HG03045 (cell line): ENCODE results near the gene ANKMY2.
"Not testable (repeated sequence)": the region's sequence is repeated elsewhere in the genome, so short reads cannot be mapped to it uniquely, and the experiment has no call there.

Source experiments
- ATAC-seq: cut with Tn5 transposase; IDR thresholded peaks from one replicate; pipeline ENCODE4 v1.9.1; 2021; ENCODE audit warnings: mild to moderate bottlenecking, moderate library complexity; ENCODE audit not compliant: unreplicated experiment

ANKMY2 gene

DNA sequence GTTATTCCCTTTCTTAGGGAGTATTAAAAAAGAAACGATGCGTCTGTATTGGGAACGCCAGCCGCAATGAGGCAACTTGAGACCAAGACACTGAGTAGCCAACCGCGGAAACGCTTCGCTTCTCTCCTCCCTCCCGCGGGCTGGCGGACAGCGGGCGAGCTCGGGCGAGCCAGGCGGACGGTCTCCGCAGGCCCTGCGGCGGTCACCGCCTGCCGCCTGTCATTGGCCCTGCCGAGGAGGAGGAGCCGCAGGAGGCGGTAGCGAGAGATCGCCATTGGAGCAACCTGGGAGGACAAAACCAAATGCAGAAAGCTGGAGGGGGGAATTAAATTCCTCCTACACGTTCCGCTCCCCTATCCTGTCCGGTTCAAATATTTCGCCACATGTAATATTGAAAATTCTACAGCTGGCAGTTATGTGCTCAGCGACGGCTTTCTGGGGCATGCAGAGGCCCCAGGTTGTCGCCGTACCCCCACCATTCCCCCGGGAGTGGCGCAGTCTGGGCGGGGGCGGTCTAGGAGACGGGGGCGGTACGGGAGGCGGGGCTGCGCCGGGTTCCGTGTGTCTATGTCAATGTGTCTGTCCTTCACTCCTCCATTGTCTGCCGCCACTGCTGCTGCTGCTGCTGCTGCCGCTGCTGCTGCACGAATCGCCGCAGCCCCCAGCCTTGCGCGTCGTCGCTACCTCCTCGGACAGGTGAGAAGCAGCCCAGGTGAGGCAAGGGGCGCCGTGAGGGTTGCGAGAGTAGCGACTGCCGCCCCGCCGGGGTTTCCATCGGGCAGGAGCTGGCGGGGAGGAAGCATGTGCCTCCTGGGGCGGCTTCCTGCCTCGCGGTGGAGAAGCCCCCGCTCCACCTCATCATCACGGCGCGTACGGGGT, at the start of gene ANKMY2, which contains the start of gene BZW2:
Gene ANKMY2 (minus strand): TSS at position 162 of the 879 bp plus-strand sequence. CDS start 181 bp downstream, outside the sequence.
Gene BZW2 (plus strand): TSS at position 589 of the 879 bp plus-strand sequence. CDS start 19,263 bp downstream, outside the sequence.
- peak; percentile 98 for ATAC-seq

DNA sequence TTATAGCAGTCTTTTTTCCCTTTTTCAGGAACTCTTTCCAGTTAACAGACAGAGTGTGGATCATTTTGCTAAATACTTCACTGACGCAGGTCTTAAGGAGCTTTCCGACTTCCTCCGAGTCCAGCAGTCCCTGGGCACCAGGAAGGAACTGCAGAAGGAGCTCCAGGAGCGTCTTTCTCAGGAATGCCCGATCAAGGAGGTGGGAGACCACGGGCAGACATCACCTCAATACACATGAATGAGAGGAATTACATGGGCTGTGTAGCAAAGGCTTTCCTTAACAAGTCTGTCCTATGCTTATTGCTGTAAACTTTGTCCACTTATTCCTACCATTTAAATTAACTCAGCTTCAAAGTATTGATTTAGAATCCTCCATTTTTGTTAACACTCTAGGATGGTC, 49.3 kb upstream of the ANKMY2 start:
- ATAC-seq: no peak

DNA sequence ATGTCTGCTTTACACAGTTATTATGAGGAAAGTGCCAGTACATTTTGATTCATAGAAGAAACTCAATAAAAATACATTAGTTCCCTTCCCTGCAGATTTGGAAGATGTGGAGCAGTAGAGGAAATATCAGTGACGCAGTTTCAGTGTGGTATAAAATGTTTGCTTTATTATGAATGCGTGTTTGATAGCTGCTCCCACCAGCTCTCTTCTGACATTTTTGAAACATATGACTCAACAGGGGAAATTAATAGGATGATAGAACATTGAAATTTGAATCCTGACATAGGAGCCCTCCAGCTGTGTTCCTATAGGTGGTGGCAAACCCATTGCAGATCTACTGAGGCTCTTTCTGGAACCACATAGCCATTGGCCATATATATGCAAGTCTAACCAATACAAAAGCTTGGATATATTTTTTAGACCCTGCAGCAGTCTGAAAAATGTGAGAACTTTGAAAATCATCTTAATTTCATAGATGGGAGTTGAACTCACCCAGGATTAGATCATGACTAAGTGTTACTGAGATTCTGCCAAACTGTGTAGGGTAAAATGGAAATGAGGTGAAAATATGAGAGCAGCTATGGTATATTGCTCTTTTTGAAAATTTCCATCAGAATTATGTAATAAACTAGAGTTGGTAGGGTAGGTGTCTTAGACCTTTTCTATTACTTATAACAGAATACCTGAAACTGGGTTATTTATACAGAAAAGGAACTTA, 48.2 kb upstream of the ANKMY2 start:
- no peak for ATAC-seq

DNA sequence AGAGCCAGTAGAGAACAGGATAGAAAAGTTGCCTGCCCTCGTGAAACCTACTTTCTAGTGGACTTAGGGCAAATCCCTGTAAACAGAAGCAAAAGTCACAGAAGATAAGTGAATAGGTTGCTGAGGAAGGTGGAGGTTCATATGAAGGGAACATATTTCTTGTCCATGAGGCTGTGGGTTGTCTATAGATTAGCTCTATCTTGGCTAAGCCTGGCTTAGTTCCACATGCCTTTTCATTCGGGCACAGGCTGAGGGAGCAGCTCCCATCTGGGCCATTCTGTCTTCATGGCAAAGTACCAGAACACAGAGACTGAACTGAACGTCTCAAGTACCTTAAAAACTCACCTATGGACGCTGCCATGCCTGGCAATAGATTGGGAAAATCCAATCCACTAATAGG, 45.7 kb upstream of the ANKMY2 start:
- no peak for ATAC-seq

DNA sequence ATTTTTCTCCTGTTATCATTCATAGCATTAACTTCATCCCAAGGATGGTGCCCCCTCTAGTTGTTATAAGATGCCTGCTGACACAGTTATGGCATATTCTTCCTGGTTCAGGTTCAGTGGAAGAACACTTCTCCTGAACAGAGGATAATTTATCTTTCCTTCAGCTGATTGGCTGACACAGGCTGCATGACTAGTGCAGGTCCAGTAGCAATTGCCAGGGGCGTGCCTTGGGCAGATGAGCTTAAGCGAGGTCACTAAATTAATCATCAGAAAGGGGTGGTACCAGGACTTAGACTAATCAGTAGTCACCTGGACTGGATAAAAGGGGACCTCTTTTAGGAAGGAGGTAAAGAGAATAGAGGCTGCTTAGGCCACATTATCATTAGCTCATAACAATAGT, 42.7 kb upstream of the ANKMY2 start:
- ATAC-seq: no peak

DNA sequence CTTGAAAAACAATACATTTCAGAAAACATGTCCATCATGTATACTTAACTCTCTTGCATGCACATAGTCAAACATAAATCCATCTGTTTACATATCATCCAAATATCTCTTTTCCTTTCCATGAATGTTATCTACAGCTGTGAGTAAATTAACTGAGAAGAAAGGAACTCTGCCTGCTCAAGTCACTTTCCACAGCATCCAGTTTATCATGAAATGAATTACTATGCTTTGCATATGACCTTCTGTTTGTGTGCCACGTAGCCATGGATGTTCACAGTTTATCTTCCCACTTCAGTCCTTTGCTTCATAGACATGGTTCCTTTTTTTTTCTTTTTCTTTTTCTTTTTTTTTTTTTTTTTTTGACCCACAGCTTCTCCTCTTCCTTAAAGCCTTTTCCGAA, 40.0 kb upstream of the ANKMY2 start:
- ATAC-seq: no peak

DNA sequence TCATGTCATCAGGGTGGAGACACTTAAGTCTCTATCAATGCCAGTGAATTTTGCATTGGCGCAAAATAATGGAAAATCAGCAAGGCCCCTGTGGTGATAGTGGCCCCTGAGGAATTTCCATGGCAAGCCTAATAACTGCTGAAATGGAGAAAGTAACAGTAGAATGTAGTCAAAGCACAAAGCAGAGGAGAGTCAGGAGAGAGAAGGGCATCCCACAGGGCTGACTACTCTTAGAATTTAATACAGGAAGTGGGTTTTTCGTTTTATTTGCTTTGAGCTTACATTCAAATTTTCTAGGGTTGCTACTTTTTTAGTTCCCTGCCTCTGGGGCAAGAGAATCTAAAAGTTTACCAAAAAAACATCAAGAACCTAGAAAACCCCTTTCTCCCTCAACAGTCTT, 39.4 kb upstream of the ANKMY2 start:
- no peak for ATAC-seq

DNA sequence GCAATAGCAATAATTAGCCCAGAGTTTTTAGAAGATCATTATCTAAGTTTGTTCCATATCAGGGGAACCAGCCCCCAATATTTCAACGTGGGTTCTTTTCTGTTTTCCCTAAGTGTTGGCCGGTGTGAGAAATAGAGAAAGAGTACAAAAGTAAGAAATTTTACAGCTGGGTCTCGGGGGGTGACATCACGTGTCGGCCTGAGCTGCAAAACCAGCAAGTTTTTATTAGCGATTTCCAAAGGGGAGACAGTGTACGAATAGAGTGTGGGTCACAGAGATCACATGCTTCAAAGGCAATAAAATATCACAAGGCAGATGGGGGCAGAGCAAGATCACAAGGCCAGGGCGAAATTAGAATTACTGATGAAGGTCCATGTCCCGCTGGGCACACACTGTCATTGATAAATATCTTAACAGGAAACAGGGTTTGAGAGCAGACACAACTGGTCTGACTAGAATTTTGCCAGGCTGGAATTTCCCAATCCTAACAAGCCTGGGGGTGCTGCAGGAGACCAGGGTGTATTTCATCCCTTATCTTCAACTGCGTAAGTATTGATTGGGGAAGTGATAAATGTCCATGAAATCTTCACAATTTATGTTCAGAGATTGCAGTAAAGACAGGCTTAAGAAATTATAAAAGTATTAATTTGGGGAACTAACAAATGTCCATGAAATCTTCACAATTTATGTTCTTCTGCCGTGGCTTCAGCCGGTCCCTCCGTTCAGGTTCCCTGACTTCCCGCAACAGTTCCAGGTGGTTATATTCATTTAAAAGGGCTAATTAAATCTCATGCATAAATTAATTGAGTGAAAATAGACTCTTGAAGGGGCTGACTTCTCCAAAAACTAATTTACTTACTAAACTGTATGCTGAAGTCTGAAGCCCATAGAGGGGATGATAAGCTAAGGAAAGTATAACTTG, 33.4 kb upstream of the ANKMY2 start:
- not testable (repeated sequence) for ATAC-seq

DNA sequence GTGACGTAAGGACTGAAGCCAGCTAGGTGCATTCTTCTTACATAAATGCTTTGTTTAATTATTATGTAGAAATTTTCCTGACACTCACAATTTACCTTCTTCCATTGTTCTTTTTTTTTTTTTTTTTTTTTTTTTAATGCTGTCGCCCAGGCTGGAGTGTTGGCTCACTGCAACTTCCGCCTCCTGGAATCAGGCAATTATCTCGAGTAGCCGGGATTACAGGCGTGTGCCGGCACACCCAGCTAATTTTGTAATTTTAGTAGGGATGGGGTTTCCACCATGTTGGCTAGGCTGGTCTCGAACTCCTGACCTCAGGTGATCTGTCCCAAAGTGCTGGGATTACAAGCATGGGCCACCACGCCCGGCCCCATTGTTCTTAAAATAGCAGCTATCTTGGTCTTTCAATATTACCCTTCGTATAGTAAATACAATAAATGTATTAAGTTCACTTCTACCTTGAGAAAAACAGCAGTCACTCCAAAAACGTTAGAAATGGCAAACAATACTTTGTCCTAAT, 32.5 kb upstream of the ANKMY2 start:
- no peak for ATAC-seq

DNA sequence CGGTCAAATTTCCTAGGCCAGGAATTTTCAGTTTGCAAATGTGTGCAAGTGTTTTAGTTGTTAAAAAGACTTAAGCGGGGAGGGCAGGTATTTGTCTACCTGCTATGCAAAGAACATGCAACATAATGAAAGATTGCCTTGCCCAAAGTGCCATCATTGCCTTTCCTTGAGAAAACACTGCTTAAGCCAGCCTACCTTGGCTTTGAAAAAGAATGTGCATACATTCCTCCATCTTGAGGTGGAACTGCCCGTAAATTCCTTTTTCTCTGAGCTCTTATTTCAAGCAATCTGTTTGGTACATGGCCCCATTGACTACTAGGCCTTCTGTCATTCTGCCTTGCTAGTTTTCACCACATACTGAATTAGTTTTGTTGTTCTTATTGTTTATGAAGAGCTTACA, 29.7 kb upstream of the ANKMY2 start:
- no peak for ATAC-seq

DNA sequence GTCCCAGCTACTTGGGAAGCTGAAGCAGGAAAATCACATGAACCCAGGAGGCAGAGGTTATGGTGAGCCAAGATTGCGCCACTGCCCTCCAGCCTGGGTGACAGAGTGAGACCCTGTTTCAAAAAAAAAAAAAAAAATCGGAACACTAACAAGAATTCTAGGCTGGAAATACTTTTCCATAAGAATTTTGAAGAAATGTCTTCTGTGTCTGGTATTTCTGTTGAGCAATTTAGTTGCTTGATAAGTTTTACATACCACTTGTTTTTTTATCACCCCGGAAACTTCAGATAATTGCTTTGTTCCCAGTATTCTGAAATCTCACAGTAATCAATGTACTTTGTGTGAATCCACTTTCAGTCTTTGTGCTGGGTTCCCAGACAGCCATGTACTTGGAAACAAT, 26.3 kb upstream of the ANKMY2 start:
- ATAC-seq: no peak

DNA sequence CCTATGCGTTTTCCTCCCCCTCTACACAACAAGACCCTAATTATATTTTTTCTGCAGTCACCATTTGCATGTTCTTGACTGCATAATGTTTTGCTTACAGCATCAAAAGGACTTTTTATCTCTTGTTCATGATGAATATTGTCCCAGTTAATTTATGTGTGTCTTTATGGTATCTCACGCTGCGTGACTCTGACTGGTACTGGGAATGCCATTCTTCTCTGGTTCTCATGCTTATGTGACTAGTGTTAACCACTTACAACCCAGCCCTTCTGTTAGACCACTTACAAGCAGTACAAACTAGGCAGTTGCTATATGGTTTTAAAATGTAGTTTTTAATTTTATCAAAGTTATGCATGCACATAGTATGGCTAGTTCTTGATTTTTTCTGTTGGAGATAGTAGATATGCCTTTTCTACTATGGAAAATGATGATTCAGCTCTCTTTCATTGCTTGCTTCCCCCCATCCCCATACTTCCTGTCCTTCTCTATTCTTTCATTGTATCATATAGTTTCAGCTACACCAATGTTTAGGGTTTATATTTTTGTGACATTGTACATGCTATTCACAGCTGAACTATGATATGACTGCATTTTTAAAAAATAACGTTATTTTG, 25.3 kb upstream of the ANKMY2 start:
- ATAC-seq: no peak

DNA sequence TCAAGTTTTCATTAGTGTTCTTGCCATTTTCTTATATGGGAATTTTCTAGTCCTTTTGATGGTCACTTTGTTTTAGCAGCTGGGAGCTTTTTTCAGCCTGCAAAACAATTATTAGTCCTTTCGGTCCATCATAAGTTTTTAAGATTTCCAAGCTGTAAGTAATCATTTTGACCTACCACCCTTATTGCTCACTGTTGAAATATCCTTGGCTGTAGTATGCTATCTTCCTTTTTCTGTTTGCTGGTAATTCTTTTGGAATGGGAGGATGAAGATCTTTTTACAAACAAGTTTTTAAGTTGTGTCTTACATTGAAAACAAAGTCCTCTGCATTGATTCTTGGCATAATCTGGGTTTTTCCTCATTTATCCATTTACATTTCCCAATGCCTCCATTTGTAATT, 24.5 kb upstream of the ANKMY2 start:
- ATAC-seq: no peak

DNA sequence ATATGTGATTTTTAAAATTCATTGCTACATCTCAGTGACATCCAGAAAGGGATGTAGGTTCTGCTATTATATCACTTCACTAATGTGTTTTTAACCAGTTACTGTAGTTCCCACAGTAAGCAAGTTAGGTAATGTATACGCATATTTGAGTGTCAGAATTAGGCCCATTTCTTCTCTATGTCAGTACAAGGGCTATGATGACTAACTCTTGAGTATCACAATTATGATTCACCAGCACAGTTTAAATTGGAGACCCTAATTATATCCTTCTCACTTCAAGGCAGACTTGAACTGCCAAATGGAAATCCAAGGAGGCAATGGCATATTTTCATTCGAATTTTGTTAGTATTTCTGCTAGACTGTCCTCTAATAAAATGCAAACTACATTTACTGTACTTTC, 24.0 kb upstream of the ANKMY2 start:
- ATAC-seq: no peak

DNA sequence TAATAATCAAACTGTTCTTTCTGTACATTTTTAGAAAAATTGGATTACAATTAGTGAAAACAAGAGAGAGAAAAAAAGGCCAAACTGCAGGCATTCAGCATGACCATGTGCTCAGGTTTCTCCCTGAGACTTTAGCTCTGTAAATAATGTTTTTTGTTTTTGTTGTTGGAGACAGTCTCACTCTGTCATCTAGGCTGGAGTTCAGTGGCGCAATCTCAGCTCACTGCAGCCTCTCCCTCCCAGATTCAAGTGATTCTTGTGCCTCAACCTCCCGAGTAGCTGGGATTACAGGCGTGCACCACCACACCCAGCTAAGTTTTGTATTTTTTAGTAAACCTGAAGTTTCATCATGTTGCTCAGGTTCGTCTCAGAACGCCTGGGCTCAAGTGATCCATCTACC, 23.4 kb upstream of the ANKMY2 start:
- no peak for ATAC-seq

DNA sequence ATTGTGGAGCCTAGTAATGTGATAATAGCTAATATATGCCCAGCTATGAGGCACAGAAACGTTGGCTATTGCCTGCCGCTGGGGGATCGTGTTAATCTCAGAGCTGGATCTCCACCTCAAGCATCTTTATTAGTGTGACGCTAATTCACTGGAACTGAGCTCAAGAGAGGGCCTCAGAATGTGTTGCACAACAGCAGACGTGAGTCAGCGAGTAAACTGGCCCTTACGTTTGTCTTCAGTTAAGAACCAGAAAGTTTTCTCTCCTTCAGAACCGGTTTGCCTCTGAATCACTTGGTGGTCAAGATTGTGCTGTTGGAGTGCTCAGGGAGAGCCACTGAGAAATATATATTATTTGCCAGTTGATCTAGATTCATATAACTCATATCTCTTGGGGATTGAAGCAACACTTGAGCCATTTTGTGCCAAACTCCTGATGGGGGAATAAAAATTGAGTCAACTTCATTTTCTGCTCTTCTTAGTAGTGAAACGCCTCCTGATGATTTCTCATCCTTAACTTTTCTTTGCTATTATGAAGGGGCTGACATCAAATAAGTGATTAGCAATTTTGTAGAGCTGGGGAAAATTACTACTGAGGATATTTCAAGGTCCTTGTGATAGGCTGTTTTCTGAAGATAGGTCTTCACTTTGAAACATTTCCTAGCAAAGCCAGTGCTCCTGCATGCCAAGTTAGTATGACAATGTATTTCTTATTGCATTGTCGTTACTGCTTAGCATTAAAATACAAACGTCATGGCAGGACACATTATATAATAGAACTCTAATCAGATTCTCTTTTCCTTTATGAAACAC, 22.7 kb upstream of the ANKMY2 start:
- no peak for ATAC-seq

DNA sequence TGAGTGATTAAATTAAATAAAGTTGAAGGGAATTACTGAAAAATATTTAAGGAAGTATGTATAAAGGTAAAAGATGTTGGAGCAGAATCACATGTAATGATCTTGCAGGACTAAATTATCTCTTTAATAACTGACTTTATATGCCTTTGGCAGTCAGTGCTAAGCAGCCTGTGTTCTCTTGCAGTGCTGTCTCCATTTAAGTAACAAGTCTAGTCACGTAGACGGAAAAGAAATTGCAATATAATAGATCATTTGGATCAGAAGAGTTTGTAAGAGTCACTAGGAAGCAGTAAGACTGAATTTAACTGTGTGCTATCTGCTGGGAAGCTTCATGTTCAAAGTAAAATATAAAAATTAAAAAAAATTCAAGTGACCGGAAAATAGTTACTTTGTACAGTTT, 21.8 kb upstream of the ANKMY2 start:
- no peak for ATAC-seq

DNA sequence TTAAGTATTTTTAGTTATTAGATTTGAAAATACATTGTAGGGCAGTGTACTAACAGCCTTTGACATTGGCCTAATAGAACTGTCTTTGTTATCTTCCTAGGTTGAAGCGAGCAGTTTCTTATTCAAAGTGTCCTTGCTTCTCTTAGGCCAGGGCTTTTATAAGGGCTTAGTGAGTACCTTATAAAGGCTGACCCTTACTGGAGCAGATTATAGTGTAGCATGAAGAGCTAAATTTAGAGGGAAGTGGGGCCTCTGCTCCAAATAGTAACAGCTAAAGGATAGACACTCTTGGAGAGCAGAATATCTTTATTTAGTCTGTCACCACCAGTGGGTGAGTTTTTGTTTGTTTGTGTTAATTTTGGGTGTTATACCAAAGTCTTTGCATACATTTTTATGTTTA, 16.4 kb upstream of the ANKMY2 start:
- no peak for ATAC-seq

DNA sequence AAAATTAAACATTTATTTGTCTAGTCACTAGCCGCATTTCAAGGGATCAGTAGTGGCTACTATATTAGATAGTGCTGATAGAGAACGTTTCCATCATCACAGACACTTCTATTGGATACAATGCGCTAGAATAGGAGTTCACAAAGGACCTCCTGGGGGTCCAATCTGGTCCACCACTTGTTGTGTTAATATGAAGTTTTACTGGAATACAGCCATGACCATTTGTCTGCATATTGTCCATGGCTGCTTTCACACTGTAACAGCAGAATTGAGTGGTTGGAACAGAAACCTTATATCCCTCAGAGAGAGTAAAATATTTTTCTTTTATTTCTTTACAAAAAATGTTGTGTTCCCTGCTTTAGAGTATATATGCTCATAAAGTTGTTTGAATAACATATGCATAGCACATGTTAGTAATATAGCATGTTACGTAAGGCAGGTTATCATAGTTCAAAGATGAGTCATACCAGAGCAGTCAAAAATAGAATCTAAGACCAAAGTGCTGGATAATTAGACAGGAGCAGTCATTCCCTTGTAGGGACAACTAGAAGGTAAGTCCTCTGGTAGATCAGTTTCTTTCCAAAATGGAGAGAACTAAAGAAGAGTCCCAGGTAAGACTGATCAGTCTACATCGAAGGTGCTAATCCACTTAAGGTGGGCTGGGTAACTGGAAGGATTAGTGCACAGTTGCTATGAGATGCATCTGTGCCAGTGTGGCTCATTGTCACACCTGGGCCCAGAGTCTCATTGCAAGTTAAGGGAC, 15.3 kb upstream of the ANKMY2 start:
- ATAC-seq: no peak
